HS-27A (cell line): ENCODE measurements around the gene CLMN.

Source experiments
- DNase-seq: peaks from one replicate; pipeline ENCODE4 v3.0.0-alpha.2; 2012; ENCODE audit warnings: low read depth, missing footprints

Gene CLMN

GRCh38 chr14:95134304-95134933, 185.3 kb downstream of the CLMN start:
- DNase-seq: no peak

- no peak for DNase-seq
Measured at GRCh38 chr14:95133282-95133681, 186.4 kb downstream of the CLMN start.

GRCh38 chr14:95132760-95133159, 186.9 kb downstream of the CLMN start:
- DNase-seq: no peak
